Activated CD4-positive, alpha-beta memory T cell treated with anti-CD3 and anti-CD28 coated beads, Interleukin-2, amount 10 ng/mL, durations not matched to agents 7 days and 5 days (primary cell): ENCODE results near the gene CD52. TPM values are rescaled to one million over a fixed set of nuclear protein-coding genes. Genes with fewer than 3 reads are reported as not detected.

Experiments used
- CTCF ChIA-PET: fragments of 350-600 bp; sonication (Branson Sonifier 250); formaldehyde crosslinking; loops from one replicate; lab custom pipeline; 2021; ENCODE audit warnings: antibody characterized with exemption, inconsistent platforms; lab: Charles Lee
- POLR2A ChIA-PET: fragments of 350-600 bp; sonication (Branson Sonifier 250); formaldehyde crosslinking; loops from one replicate; lab custom pipeline; 2021; ENCODE audit warnings: antibody characterized with exemption; lab: Charles Lee
- DNase-seq: peaks from one replicate; pipeline ENCODE4 v3.0.0-alpha.2; 2020
- H3K27ac Mint-ChIP-seq: one replicate; pipeline ENCODE4 v1.8.0; 2021; ENCODE audit warnings: mild to moderate bottlenecking, mixed read lengths
- H3K27me3 Mint-ChIP-seq: one replicate; pipeline ENCODE4 v1.8.0; 2021; ENCODE audit warnings: mixed read lengths
- H3K36me3 Mint-ChIP-seq: one replicate; pipeline ENCODE4 v1.8.0; 2021; ENCODE audit warnings: low read depth, mixed read lengths
- H3K4me1 Mint-ChIP-seq: one replicate; pipeline ENCODE4 v1.8.0; 2021; ENCODE audit warnings: mixed read lengths
- H3K4me3 Mint-ChIP-seq: one replicate; pipeline ENCODE4 v1.8.0; 2021; ENCODE audit warnings: mild to moderate bottlenecking, mixed read lengths
- H3K9me3 Mint-ChIP-seq: one replicate; pipeline ENCODE4 v1.8.0; 2021; ENCODE audit warnings: mixed read lengths
- total RNA-seq, 2 experiments: library from RNA; stranded (reverse); gene quantifications; one replicate each; pipeline ENCODE4 v1.2.3, GENCODE V29; 2021

The CD52 gene
- total RNA-seq, 2 experiments from 2014 or later: 1,572 to 1,591 TPM

- Mint-ChIP-seq H3K36me3 (no peaks in the 10 kb centered on the region), H3K9me3 (no peaks in the 10 kb centered on the region), H3K27ac (no peak overlapping the region), H3K27me3 (peaks cover 4% of the 10 kb centered on the region), H3K4me3 (no peak overlapping the region), H3K4me1 (no peaks in the 10 kb centered on the region)
- CTCF ChIA-PET: no interaction called here
- no peak for DNase-seq
- POLR2A ChIA-PET: interaction anchor here (0.9 kb wide), 1 partner anchor 23 kb away, joined by 5 read pairs; no protein-coding TSS in a partner anchor
Observed at GRCh38 chr1:26344147-26344920, 26.6 kb downstream of the CD52 start.

DNA sequence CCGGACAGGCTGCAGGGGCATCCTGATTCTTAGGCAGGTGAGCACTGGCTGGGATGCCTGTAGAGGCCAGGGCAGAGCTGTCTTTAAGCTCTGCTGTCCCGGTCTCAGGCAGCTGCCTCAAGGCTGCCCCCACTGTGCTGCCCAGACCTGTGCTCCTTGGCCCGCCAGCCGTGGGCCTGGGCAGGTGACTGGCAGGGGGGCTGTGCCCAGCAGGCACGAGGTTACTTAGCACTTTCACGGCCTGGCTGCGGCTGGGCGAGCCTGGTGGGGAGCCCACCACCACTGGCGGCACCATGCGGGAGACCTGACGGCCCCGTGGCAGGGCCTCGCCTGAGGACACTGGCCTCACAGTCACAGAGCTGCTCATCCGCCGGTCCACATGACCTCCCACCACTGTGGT lies 28.0 kb downstream of the CD52 start:
- POLR2A ChIA-PET: interaction anchor here (1.7 to 2.0 kb wide), 2 partner anchors 18 to 61 kb away, joined by 4 to 9 read pairs; no protein-coding TSS in a partner anchor
- H3K4me3 Mint-ChIP-seq: no peak overlapping the region
- CTCF ChIA-PET: interaction anchor here (0.8 kb wide), 1 partner anchor 112 kb away, joined by 3 read pairs; the partner anchor contains the start of gene CEP85
- H3K27ac Mint-ChIP-seq: no peak overlapping the region
- H3K27me3 Mint-ChIP-seq: peaks cover 4% of the 10 kb centered on the region
- no peaks in the 10 kb centered on the region for H3K9me3 Mint-ChIP-seq
- no peak for DNase-seq
- H3K4me1 Mint-ChIP-seq: no peaks in the 10 kb centered on the region
- no peaks in the 10 kb centered on the region for H3K36me3 Mint-ChIP-seq

DNA sequence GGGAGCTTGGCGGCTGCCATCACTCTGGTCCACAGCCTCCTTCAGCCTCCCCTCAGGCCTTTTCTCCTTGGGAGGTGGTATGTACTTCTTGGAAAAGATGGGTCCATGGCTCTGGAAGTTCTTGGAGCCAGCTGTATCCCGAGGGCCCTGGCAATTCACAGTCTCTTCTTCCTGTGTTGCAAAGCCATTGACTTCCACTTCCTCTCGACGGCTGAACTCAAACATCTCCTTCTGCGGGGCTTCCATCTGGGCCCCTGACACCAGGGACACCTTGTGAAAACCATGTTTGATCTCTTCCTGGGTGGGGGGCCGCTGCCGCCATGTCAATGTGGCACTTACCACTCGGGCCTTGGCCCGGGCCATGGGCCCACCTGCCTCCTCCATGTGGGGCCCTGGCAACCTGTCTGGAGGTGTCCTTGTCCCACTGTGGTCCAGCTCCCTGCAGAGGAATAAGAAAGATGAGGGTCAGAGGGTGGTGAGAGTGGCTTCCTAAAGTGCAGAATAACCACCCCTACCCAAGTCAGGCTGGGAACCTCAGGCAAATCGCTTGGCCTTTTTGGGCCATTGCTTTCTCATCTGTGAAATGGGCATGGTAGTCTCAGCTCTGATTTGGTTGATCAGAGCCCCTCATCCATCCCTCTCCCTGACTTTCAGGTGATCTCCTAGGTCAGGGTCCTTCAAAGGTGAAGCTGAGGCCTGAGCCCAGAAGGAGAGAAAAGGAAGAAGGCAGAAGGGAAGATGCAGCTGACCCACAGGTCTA lies 28.7 kb downstream of the CD52 start:
- H3K27ac Mint-ChIP-seq: no peak overlapping the region
- peaks cover 4% of the 10 kb centered on the region for H3K27me3 Mint-ChIP-seq
- DNase-seq: no peak
- CTCF ChIA-PET: interaction anchor here (1.2 to 1.5 kb wide), 2 partner anchors 14 to 17 kb away, joined by 4 to 7 read pairs; no protein-coding TSS in a partner anchor
- POLR2A ChIA-PET: interaction anchor here (1.7 to 2.0 kb wide), 2 partner anchors 18 to 62 kb away, joined by 4 to 9 read pairs; no protein-coding TSS in a partner anchor
- H3K4me3 Mint-ChIP-seq: no peak overlapping the region
- no peaks in the 10 kb centered on the region for H3K9me3 Mint-ChIP-seq
- H3K4me1 Mint-ChIP-seq: no peaks in the 10 kb centered on the region
- no peaks in the 10 kb centered on the region for H3K36me3 Mint-ChIP-seq

- no peak overlapping the region for H3K4me3 Mint-ChIP-seq
- H3K36me3 Mint-ChIP-seq: no peaks in the 10 kb centered on the region
- CTCF ChIA-PET: interaction anchor here (1.0 kb wide), 1 partner anchor 15 kb away, joined by 3 read pairs; no protein-coding TSS in a partner anchor
- POLR2A ChIA-PET: no interaction called here
- H3K4me1 Mint-ChIP-seq: no peaks in the 10 kb centered on the region
- no peak overlapping the region for H3K27ac Mint-ChIP-seq
- H3K27me3 Mint-ChIP-seq: peaks cover 4% of the 10 kb centered on the region
- H3K9me3 Mint-ChIP-seq: no peaks in the 10 kb centered on the region
- DNase-seq: no peak
Observed at GRCh38 chr1:26349188-26349876, 31.6 kb downstream of the CD52 start.

DNA sequence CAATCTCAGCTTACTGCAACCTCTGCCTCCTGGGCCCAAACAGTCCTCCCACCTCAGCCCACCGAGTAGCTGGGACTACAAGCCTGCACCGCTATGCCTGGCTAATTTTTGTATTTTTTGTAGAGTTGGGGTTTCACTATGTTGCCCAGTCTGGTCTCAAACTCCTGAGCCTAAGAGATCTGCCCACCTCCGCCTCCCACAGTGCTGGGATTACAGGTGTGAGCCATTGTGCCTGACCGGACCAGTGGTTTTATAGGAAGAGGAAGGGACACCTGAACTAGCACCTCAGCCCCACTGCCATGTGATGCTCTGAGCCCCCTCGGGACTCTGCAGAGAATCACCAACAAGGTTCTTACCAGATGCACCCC lies 32.1 kb downstream of the CD52 start:
- POLR2A ChIA-PET: no interaction called here
- H3K36me3 Mint-ChIP-seq: no peaks in the 10 kb centered on the region
- no peak overlapping the region for H3K4me3 Mint-ChIP-seq
- no peak overlapping the region for H3K27ac Mint-ChIP-seq
- DNase-seq: no peak
- CTCF ChIA-PET: interaction anchor here (1.0 to 1.6 kb wide), 3 partner anchors 14 to 67 kb away, joined by 3 to 4 read pairs (median 3); no protein-coding TSS in a partner anchor
- peaks cover 4% of the 10 kb centered on the region for H3K27me3 Mint-ChIP-seq
- no peaks in the 10 kb centered on the region for H3K9me3 Mint-ChIP-seq
- H3K4me1 Mint-ChIP-seq: no peaks in the 10 kb centered on the region

- Mint-ChIP-seq H3K9me3 (no peaks in the 10 kb centered on the region), H3K4me1 (no peaks in the 10 kb centered on the region), H3K4me3 (no peak overlapping the region), H3K27me3 (peaks cover 4% of the 10 kb centered on the region), H3K27ac (no peak overlapping the region), H3K36me3 (no peaks in the 10 kb centered on the region)
- ChIA-PET CTCF (interaction anchor here (1.0 to 1.6 kb wide), 3 partner anchors 14 to 67 kb away, joined by 3 to 4 read pairs (median 3); no protein-coding TSS in a partner anchor), POLR2A (no interaction called here)
- no peak for DNase-seq
Observed at GRCh38 chr1:26350343-26350700, 32.6 kb downstream of the CD52 start.

GRCh38 chr1:26350701-26351589 lies 33.2 kb downstream of the CD52 start:
- Mint-ChIP-seq H3K27me3 (peaks cover 4% of the 10 kb centered on the region), H3K4me1 (peaks cover 5% of the 10 kb centered on the region), H3K4me3 (no peak overlapping the region), H3K36me3 (no peaks in the 10 kb centered on the region), H3K27ac (no peak overlapping the region), H3K9me3 (no peaks in the 10 kb centered on the region)
- ChIA-PET POLR2A (no interaction called here), CTCF (interaction anchor here (1.0 to 1.6 kb wide), 3 partner anchors 13 to 66 kb away, joined by 3 to 4 read pairs (median 3); no protein-coding TSS in a partner anchor)
- no peak for DNase-seq

GRCh38 chr1:26351590-26352337 lies 34.0 kb downstream of the CD52 start:
- POLR2A ChIA-PET: interaction anchor here (0.6 kb wide), 1 partner anchor 66 kb away, joined by 3 read pairs; no protein-coding TSS in a partner anchor
- H3K4me1 Mint-ChIP-seq: peaks cover 7% of the 10 kb centered on the region
- H3K27ac Mint-ChIP-seq: no peak overlapping the region
- no peaks in the 10 kb centered on the region for H3K9me3 Mint-ChIP-seq
- no peak overlapping the region for H3K4me3 Mint-ChIP-seq
- no peak for DNase-seq
- CTCF ChIA-PET: interaction anchor here (1.6 kb wide), 1 partner anchor 45 kb away, joined by 3 read pairs; no protein-coding TSS in a partner anchor
- H3K36me3 Mint-ChIP-seq: no peaks in the 10 kb centered on the region
- peaks cover 4% of the 10 kb centered on the region for H3K27me3 Mint-ChIP-seq

- POLR2A ChIA-PET: interaction anchor here (0.6 kb wide), 1 partner anchor 67 kb away, joined by 3 read pairs; no protein-coding TSS in a partner anchor
- CTCF ChIA-PET: no interaction called here
- no peaks in the 10 kb centered on the region for H3K9me3 Mint-ChIP-seq
Observed at GRCh38 chr1:26352338-26352679, 34.6 kb downstream of the CD52 start.

GRCh38 chr1:26353210-26353859 lies 35.6 kb downstream of the CD52 start:
- Mint-ChIP-seq H3K27me3 (peaks cover 4% of the 10 kb centered on the region), H3K4me1 (peaks cover 17% of the 10 kb centered on the region), H3K27ac (no peak overlapping the region), H3K36me3 (no peaks in the 10 kb centered on the region), H3K9me3 (no peaks in the 10 kb centered on the region), H3K4me3 (no peak overlapping the region)
- ChIA-PET POLR2A (interaction anchor here (0.9 kb wide), 1 partner anchor 25 kb away, joined by 3 read pairs; no protein-coding TSS in a partner anchor), CTCF (interaction anchor here (0.6 kb wide), 1 partner anchor 202 kb away, joined by 4 read pairs; no protein-coding TSS in a partner anchor)
- DNase-seq: no peak

More at GRCh38 chr1:26352338-26352679, 34.6 kb downstream of the CD52 start:
- peaks cover 10% of the 10 kb centered on the region for H3K4me1 Mint-ChIP-seq
- H3K27ac Mint-ChIP-seq: no peak overlapping the region
- H3K4me3 Mint-ChIP-seq: no peak overlapping the region
- H3K36me3 Mint-ChIP-seq: no peaks in the 10 kb centered on the region
- DNase-seq: no peak
- H3K27me3 Mint-ChIP-seq: peaks cover 4% of the 10 kb centered on the region
